Astrocyte (in vitro differentiated cells and primary cell): Measurements from ENCODE around the gene HOXD9.

ENCODE experiments used
- CTCF ChIP-seq: IDR thresholded peaks from 2 replicates; pipeline ENCODE4 v1.5.1; 2011; ENCODE audit warnings: low read depth, mild to moderate bottlenecking, inconsistent platforms, low read length, moderate library complexity; ENCODE audit not compliant: insufficient read depth
- EZH2 ChIP-seq: IDR thresholded peaks from 2 replicates; pipeline ENCODE4 v1.6.1; 2012; ENCODE audit warnings: mild to moderate bottlenecking, low read length, inconsistent platforms; ENCODE audit not compliant: insufficient read depth

GRCh38 chr2:176129813-176130146 lies 7.3 kb downstream of the HOXD9 start:
- no peak for TF ChIP-seq CTCF
- TF ChIP-seq EZH2: peak; percentile 12
